Cardiac muscle cell (in vitro differentiated cells and primary cell): Measurements from ENCODE around the gene IFNL4. TPM values are rescaled to one million over a fixed set of nuclear protein-coding genes. Genes with fewer than 3 reads are reported as not detected.

Source experiments
- DNase-seq, 2 donors: peaks; one replicate each; pipeline versions ENCODE4 v3.0.0 to v3.0.0-alpha.2; 2010 to 2017; ENCODE audit warnings: low read depth in 1 of 2, low spot score in 1 of 2
- H3K27ac ChIP-seq: fragments of 200-600 bp; sonication (generic); 2 replicates; pipeline ENCODE4 v1.5.1; 2016
- H3K27me3 ChIP-seq: fragments of 200-600 bp; sonication (generic); 2 replicates; pipeline ENCODE4 v1.6.0; 2016; ENCODE audit warnings: control low read depth
- H3K36me3 ChIP-seq: fragments of 200-600 bp; sonication (generic); 2 replicates; pipeline ENCODE4 v1.5.1; 2016; ENCODE audit warnings: control low read depth
- H3K4me1 ChIP-seq: fragments of 200-600 bp; sonication (generic); 2 replicates; pipeline ENCODE4 v1.8.1; 2017; ENCODE audit warnings: low read depth, mild to moderate bottlenecking, mixed run types
- H3K4me3 ChIP-seq: fragments of 200-600 bp; sonication (generic); 2 replicates; pipeline ENCODE4 v1.5.1; 2016; ENCODE audit warnings: mild to moderate bottlenecking
- H3K9me3 ChIP-seq: fragments of 200-600 bp; sonication (generic); 2 replicates; pipeline ENCODE4 v1.5.1; 2017; ENCODE audit warnings: low read depth, mild to moderate bottlenecking, control low read depth
- polyA plus RNA-seq: library from polyadenylated mRNA; unstranded; fragments of >200 nt; fragmentation: Nextera tagmentation; extraction: Ambion mirVana; gene quantifications from 2 replicates; pipeline ENCODE4 v1.2.1, GENCODE V29; 2016
- total RNA-seq: library from RNA; depleted of rRNA; stranded (reverse); fragments of >200 nt; gene quantifications from 2 replicates; pipeline ENCODE4 v1.2.3, GENCODE V29; 2016
- TF ChIP-seq, protein P1 (sequence below): IDR thresholded peaks from 2 replicates; pipeline ENCODE4 v1.5.1; 2012; ENCODE audit warnings: low read depth, mild to moderate bottlenecking, low read length

The IFNL4 gene
- total RNA-seq (not detected in 2 replicates), polyA plus RNA-seq (0.17 TPM in 1 of 2 replicates, not detected in the other)

DNA sequence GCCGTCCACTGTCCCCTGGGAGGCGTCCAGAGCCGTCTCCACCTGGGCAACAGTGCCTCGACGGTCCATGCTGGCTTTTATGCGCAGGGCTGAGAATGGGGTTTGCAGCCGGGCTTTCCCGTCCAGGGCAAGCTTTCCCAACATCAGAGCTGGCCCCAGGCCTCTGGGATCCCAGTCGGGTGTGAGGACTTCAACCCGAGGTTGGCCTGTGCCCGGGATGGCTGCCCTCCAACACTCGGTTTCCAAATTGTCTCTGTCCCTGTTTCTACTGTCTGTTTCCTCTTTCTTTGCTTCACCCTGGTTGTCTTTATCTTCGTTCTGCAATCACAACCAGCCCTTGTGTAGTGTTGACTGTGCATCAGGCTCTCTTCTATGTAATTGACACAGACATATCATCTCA lies at the start of gene IFNL4:
TSS of gene IFNL4 (minus strand) at position 51 of the 400 bp plus-strand sequence.
- Histone ChIP-seq H3K9me3 (no peaks in the 10 kb centered on the region), H3K27me3 (peaks cover 44% of the 10 kb centered on the region), H3K27ac (no peak within 1 kb of the TSS), H3K4me3 (no peak within 1 kb of the TSS), H3K36me3 (no peaks in the 10 kb centered on the region), H3K4me1 (no peaks in the 10 kb centered on the region)
- TF ChIP-seq, protein P1, sequence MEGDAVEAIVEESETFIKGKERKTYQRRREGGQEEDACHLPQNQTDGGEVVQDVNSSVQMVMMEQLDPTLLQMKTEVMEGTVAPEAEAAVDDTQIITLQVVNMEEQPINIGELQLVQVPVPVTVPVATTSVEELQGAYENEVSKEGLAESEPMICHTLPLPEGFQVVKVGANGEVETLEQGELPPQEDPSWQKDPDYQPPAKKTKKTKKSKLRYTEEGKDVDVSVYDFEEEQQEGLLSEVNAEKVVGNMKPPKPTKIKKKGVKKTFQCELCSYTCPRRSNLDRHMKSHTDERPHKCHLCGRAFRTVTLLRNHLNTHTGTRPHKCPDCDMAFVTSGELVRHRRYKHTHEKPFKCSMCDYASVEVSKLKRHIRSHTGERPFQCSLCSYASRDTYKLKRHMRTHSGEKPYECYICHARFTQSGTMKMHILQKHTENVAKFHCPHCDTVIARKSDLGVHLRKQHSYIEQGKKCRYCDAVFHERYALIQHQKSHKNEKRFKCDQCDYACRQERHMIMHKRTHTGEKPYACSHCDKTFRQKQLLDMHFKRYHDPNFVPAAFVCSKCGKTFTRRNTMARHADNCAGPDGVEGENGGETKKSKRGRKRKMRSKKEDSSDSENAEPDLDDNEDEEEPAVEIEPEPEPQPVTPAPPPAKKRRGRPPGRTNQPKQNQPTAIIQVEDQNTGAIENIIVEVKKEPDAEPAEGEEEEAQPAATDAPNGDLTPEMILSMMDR = no peak
- DNase-seq = no peak

DNA sequence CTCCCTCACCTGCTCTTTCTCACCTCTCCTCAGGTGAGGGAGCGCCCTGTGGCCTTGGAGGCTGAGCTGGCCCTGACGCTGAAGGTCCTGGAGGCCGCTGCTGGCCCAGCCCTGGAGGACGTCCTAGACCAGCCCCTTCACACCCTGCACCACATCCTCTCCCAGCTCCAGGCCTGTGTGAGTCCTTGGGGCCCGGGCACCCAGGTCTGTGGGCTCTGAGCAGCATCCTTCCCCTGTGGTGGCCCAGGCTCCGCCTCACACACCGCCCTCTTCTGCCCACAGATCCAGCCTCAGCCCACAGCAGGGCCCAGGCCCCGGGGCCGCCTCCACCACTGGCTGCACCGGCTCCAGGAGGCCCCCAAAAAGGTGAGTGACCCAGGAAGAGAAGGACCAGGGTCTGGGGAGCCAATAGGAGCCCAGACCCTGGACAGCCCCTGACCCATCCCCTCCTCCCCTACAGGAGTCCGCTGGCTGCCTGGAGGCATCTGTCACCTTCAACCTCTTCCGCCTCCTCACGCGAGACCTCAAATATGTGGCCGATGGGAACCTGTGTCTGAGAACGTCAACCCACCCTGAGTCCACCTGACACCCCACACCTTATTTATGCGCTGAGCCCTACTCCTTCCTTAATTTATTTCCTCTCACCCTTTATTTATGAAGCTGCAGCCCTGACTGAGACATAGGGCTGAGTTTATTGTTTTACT lies 49.4 kb upstream of the IFNL4 start:
- Histone ChIP-seq H3K9me3 (no peaks in the 10 kb centered on the region), H3K36me3 (no peaks in the 10 kb centered on the region), H3K4me1 (no peaks in the 10 kb centered on the region), H3K4me3 (no peak overlapping the region), H3K27me3 (no peaks in the 10 kb centered on the region), H3K27ac (no peak overlapping the region)
- no peak for DNase-seq
- TF ChIP-seq, protein P1 = no peak

DNA sequence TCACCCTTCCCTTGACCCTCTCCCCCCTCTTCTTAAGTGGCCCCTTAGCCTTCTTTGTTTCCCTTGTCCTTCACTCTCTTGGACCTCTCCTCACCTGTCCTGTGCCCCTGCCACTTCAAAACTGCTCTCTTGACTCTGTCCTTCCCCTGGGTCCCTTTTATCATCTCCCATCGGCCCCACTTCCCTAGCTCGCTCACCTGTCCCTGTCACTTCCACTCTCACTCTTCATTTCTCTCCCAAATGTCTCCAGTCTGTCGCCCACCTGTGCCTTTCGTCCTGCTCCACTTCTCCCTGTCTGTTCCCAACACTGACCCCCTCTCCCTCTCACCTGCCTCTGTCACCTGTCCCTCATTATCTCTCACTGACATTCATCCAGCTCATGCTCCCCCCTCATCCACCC lies 48.2 kb upstream of the IFNL4 start:
- H3K9me3 ChIP-seq = no peaks in the 10 kb centered on the region
- TF ChIP-seq, protein P1 = no peak
- no peaks in the 10 kb centered on the region for H3K36me3 ChIP-seq
- H3K27me3 ChIP-seq = peaks cover 6% of the 10 kb centered on the region
- no peak overlapping the region for H3K27ac ChIP-seq
- no peaks in the 10 kb centered on the region for H3K4me1 ChIP-seq
- H3K4me3 ChIP-seq = no peak overlapping the region
- no peak for DNase-seq

- TF ChIP-seq, protein P1 = no peak
- Histone ChIP-seq H3K36me3 (no peaks in the 10 kb centered on the region), H3K4me1 (no peaks in the 10 kb centered on the region), H3K9me3 (no peaks in the 10 kb centered on the region), H3K27ac (no peak within 1 kb of the TSS), H3K27me3 (peaks cover 9% of the 10 kb centered on the region), H3K4me3 (no peak within 1 kb of the TSS)
- no peak for DNase-seq
Measured at GRCh38 chr19:39296055-39296645, 47.5 kb upstream of the IFNL4 start, which contains the start of gene IFNL1. TSS of gene IFNL1 (plus strand) at chr19:39296407. CDS start at chr19:39296422, 15 bp downstream.

DNA sequence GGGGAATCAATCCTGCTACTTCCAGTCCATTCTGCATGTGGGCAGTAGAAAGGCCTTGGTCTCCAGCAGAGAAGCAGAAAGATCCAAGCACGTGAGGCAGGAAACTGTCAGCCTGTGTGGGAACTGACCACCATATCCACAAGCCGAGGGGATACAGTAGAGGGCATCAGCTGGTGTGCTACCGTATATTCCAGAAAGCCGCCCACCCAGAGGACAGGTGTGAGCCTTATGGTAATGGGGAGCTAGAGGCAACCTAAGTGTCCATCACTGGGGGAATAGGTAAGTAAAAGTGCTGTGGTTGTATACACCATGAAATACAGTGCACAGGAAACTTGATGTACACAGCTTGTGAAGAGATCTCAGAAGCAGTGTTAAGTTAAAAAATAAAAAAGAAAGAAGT lies 44.7 kb upstream of the IFNL4 start:
- no peak overlapping the region for H3K4me3 ChIP-seq
- H3K36me3 ChIP-seq = no peaks in the 10 kb centered on the region
- H3K27me3 ChIP-seq = peaks cover 32% of the 10 kb centered on the region
- TF ChIP-seq, protein P1 = no peak
- no peaks in the 10 kb centered on the region for H3K4me1 ChIP-seq
- DNase-seq = no peak
- H3K9me3 ChIP-seq = no peaks in the 10 kb centered on the region
- no peak overlapping the region for H3K27ac ChIP-seq
